Endothelial cell of umbilical vein (primary cell): ENCODE measurements around the gene CALD1. TPM values are rescaled to one million over a fixed set of nuclear protein-coding genes. Genes with fewer than 3 reads are reported as not detected.

Experiments
- BruUV-seq: library from RNA; stranded (reverse); fragments of 400-500 nt; replicated peaks from 2 replicates; lab custom pipeline; 2021; lab: Mats Ljungman, UMichigan
- CTCF ChIA-PET: fragments of 300-600, 350-600 bp; sonication (Branson Sonifier 250); formaldehyde crosslinking; loops from one replicate; lab custom pipeline; 2021; ENCODE audit warnings: antibody characterized with exemption, inconsistent platforms; lab: Charles Lee
- POLR2A ChIA-PET: fragments of 300-600, 350-600 bp; sonication (Branson Sonifier 250); formaldehyde crosslinking; loops from one replicate; lab custom pipeline; 2021; ENCODE audit warnings: antibody characterized with exemption, inconsistent platforms; lab: Charles Lee
- DNase-seq: peaks from one replicate; pipeline ENCODE4 v3.0.0-alpha.2; 2011; ENCODE audit warnings: low read depth, low spot score
- FAIRE-seq: peaks from 2 replicates; lab custom pipeline; 2011; peaks lifted over from hg19 to GRCh38; lab: Jason Lieb, UNC
- H2AFZ ChIP-seq: 2 replicates; pipeline ENCODE4 v1.6.0; 2012; ENCODE audit warnings: low read depth, low read length, control low read depth, inconsistent platforms
- H3K27ac ChIP-seq: 2 replicates; pipeline ENCODE4 v1.5.1; 2011; ENCODE audit warnings: low read depth, mild to moderate bottlenecking, control low read depth, low read length, moderate library complexity; ENCODE audit not compliant: insufficient read depth
- H3K27me3 ChIP-seq, 2 experiments: 2 replicates each; pipeline versions ENCODE4 v1.6.0 to v1.6.1; 2011; ENCODE audit warnings: low read length in 2 of 2, mixed read lengths in 1 of 2; ENCODE audit not compliant: control insufficient read depth in 2 of 2, insufficient read depth in 2 of 2
- H3K36me3 ChIP-seq, 2 experiments: 2 replicates in 1 of 2; 3 replicates in 1 of 2; pipeline ENCODE4 v1.5.1; 2011; ENCODE audit warnings: low read length in 2 of 2, mild to moderate bottlenecking in 1 of 2, moderate library complexity in 1 of 2; ENCODE audit not compliant: control insufficient read depth in 2 of 2, insufficient read depth in 2 of 2; ENCODE audit errors: extremely low read depth in 1 of 2
- H3K4me1 ChIP-seq: 3 replicates; pipeline ENCODE4 v1.5.1; 2011; ENCODE audit warnings: mild to moderate bottlenecking, low read length; ENCODE audit not compliant: control insufficient read depth, insufficient read depth; ENCODE audit errors: extremely low read depth
- H3K4me2 ChIP-seq: 2 replicates; pipeline ENCODE4 v1.6.1; 2011; ENCODE audit warnings: low read length, control low read depth, mixed read lengths; ENCODE audit not compliant: insufficient read depth
- H3K4me3 ChIP-seq, 3 experiments: fragments of 200-600 bp in 1 of 3; sonication (generic), shearing (Covaris generic) in 1 of 3; replicated peaks in 1 of 3; 2 replicates each; pipeline ENCODE4 v1.5.1; 2011 to 2016; ENCODE audit warnings: control low read depth in 3 of 3, low read length in 3 of 3, mild to moderate bottlenecking in 2 of 3, inconsistent platforms in 1 of 3, low read depth in 1 of 3, moderate library complexity in 1 of 3; ENCODE audit not compliant: insufficient read depth in 1 of 3
- H3K79me2 ChIP-seq: 2 replicates; pipeline ENCODE4 v1.6.0; 2012; ENCODE audit warnings: low read length, inconsistent platforms; ENCODE audit not compliant: control insufficient read depth, insufficient read depth
- H3K9ac ChIP-seq: replicated peaks from 2 replicates; pipeline ENCODE3; 2011; ENCODE audit warnings: low read length, control low read depth; ENCODE audit not compliant: insufficient read depth; ENCODE audit errors: extremely low read depth
- H3K9me1 ChIP-seq: replicated peaks from 3 replicates; pipeline ENCODE4 v1.6.0; 2011; ENCODE audit warnings: mild to moderate bottlenecking, low read length; ENCODE audit not compliant: control insufficient read depth, insufficient read depth; ENCODE audit errors: extremely low read depth
- H3K9me3 ChIP-seq: replicated peaks from 2 replicates; pipeline ENCODE4 v1.5.1; 2012; ENCODE audit warnings: low read length, inconsistent platforms; ENCODE audit not compliant: control insufficient read depth, insufficient read depth
- H4K20me1 ChIP-seq: replicated peaks from 2 replicates; pipeline ENCODE3; 2011; ENCODE audit warnings: mild to moderate bottlenecking, low read length; ENCODE audit not compliant: control insufficient read depth, insufficient read depth; ENCODE audit errors: extremely low read depth
- EZH2 ChIP-seq: IDR thresholded peaks from 2 replicates; pipeline ENCODE4 v1.6.1; 2012; ENCODE audit warnings: borderline replicate concordance, low read depth, mild to moderate bottlenecking, moderate library complexity, low read length, inconsistent platforms; ENCODE audit not compliant: severe bottlenecking
- FOS ChIP-seq: IDR thresholded peaks from 2 replicates; pipeline ENCODE4 v1.6.1; 2011; ENCODE audit warnings: mild to moderate bottlenecking, low read length, moderate library complexity, borderline replicate concordance; ENCODE audit not compliant: insufficient read depth
- GATA2 ChIP-seq: IDR thresholded peaks from 2 replicates; pipeline ENCODE4 v1.7.0; 2011; ENCODE audit warnings: low read depth, mild to moderate bottlenecking, moderate library complexity, mixed read lengths, low read length; ENCODE audit not compliant: insufficient read length, insufficient read depth
- JUN ChIP-seq: IDR thresholded peaks from 2 replicates; pipeline ENCODE4 v1.6.1; 2011; ENCODE audit warnings: borderline replicate concordance, low read depth; ENCODE audit not compliant: insufficient read length, insufficient read depth
- MYC ChIP-seq: IDR thresholded peaks from one replicate; pipeline ENCODE4 v1.6.1; 2011; ENCODE audit warnings: mild to moderate bottlenecking, low read depth, low read length
- POLR2A ChIP-seq: IDR thresholded peaks from 2 replicates; pipeline ENCODE4 v1.6.1; 2012; ENCODE audit warnings: low read depth, mild to moderate bottlenecking, control low read depth, low read length
- POLR2AphosphoS5 ChIP-seq: IDR thresholded peaks from 2 replicates; pipeline ENCODE4 v1.6.1; 2012; ENCODE audit warnings: low read depth, mild to moderate bottlenecking, control low read depth, low read length, moderate library complexity; ENCODE audit not compliant: insufficient read depth
- dilution Hi-C: fragments of 300-500 bp; cut with MboI; formaldehyde crosslinking; loops from one replicate; pipeline ENCODE4 v1.15.0; 2019; ENCODE audit warnings: low sequenced_read_pairs; ENCODE audit not compliant: extremely low pct_ligation_motif_present
- intact Hi-C: fragments of 100-400 bp; cut with micrococcal nuclease; formaldehyde crosslinking; loops from one replicate; pipeline ENCODE4 v1.10.0; 2022
- polyA plus RNA-seq, 4 experiments: library from polyadenylated mRNA; depleted of rRNA in 3 of 4; stranded (reverse) in 3 of 4; unstranded in 1 of 4; fragments of >200 nt; gene quantifications; 2 replicates each; pipeline versions ENCODE4 v1.2.1 to v1.2.3, GENCODE V29; 2011 to 2012; ENCODE audit warnings: missing spikeins in 1 of 4
- total RNA-seq: library from RNA; stranded (reverse); gene quantifications from 2 replicates; pipeline ENCODE4 v1.2.3, GENCODE V29; 2021
- TF ChIP-seq, protein P1 (sequence below): IDR thresholded peaks from 2 replicates; pipeline ENCODE4 v1.6.1; 2011; ENCODE audit not compliant: insufficient read depth, insufficient read length
- TF ChIP-seq, protein P2 (sequence below), 2 donors: IDR thresholded peaks; 1 replicate in 1 of 2; 2 replicates in 1 of 2; pipeline ENCODE4 v1.5.1; 2011; ENCODE audit warnings: low read length in 2 of 2, mild to moderate bottlenecking in 2 of 2, moderate library complexity in 2 of 2, control low read depth in 1 of 2, inconsistent platforms in 1 of 2, low read depth in 1 of 2; ENCODE audit not compliant: insufficient read depth in 1 of 2; ENCODE audit errors: extremely low read depth in 1 of 2

The CALD1 gene
- total and polyA plus RNA-seq, 2 donors (not counting 3 experiments of a cell fraction or from before 2014, with no cell fraction given): 136 to 307 TPM

DNA sequence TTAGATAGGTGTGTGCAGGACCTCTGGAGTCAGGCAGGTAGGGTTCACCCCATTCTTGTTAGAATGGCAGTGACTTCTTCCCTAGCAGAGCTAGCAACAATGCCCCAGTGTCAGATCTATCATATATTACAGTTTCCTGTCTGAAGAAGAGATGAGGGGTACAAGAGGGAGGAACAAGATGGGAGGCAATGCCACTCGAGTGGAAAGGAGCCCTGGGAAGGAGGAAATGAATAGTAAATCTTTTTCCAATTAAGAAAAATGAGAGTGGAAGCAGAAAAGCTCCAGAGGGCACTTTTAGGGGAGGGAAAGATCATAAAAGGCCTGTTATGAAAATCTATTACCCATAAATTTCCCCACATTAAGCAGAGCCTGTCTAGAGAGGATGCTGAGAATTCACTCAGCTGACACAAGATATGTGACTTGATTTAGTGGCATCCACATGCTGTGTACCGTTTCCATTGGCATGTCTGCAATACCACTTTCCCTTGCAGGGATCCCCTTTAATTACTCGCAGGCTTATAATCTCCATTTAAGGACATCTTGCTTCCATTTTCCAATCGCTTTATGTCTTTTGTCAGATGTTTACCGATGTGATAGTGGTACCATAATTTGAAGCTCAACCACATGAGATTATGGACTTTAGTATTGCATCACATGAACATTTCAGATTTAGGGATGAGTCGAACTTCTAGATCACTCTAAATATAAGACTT lies 136.9 kb downstream of the CALD1 start:
- no TSS peak for BruUV-seq
- H3K36me3 ChIP-seq: peaks cover 2 to 16% of the 10 kb centered on the region in 2 experiments
- no peak for DNase-seq

More for the DNA sequence above, 136.9 kb downstream of the CALD1 start:
- TF ChIP-seq FOS: no peak
- TF ChIP-seq, protein P1, sequence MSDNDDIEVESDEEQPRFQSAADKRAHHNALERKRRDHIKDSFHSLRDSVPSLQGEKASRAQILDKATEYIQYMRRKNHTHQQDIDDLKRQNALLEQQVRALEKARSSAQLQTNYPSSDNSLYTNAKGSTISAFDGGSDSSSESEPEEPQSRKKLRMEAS: no peak
- TF ChIP-seq, protein P2, sequence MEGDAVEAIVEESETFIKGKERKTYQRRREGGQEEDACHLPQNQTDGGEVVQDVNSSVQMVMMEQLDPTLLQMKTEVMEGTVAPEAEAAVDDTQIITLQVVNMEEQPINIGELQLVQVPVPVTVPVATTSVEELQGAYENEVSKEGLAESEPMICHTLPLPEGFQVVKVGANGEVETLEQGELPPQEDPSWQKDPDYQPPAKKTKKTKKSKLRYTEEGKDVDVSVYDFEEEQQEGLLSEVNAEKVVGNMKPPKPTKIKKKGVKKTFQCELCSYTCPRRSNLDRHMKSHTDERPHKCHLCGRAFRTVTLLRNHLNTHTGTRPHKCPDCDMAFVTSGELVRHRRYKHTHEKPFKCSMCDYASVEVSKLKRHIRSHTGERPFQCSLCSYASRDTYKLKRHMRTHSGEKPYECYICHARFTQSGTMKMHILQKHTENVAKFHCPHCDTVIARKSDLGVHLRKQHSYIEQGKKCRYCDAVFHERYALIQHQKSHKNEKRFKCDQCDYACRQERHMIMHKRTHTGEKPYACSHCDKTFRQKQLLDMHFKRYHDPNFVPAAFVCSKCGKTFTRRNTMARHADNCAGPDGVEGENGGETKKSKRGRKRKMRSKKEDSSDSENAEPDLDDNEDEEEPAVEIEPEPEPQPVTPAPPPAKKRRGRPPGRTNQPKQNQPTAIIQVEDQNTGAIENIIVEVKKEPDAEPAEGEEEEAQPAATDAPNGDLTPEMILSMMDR (IDR thresholded peaks at IDR 0.05; ENCODE audit: extremely low read depth in 1 of 2, insufficient read depth in 1 of 2, low read depth in 1 of 2, low read length in 2 of 2): no peak
- no peak for TF ChIP-seq EZH2
- TF ChIP-seq POLR2AphosphoS5: no peak
- TF ChIP-seq JUN: no peak
- no peak for TF ChIP-seq GATA2
- TF ChIP-seq POLR2A: no peak
- no peak for TF ChIP-seq MYC
- no peaks in the 10 kb centered on the region for H3K4me1 ChIP-seq
- H3K9me3 ChIP-seq: no peaks in the 10 kb centered on the region
- H3K9me1 ChIP-seq: no peaks in the 10 kb centered on the region
- CTCF ChIA-PET: interaction anchor here (1.0 kb wide), 2 partner anchors 129 to 283 kb away, joined by 3 read pairs; no protein-coding TSS in a partner anchor
- H3K27ac ChIP-seq: no peak overlapping the region
- H4K20me1 ChIP-seq: no peaks in the 10 kb centered on the region
- dilution Hi-C loops: no loop called here
- H3K79me2 ChIP-seq: peaks cover 20% of the 10 kb centered on the region
- no peaks in the 10 kb centered on the region for H3K27me3 ChIP-seq
- intact Hi-C loops: no loop called here
- H3K9ac ChIP-seq: no peak overlapping the region
- H3K4me3 ChIP-seq: no peak overlapping the region
- FAIRE-seq: no peak
- no peak overlapping the region for H3K4me2 ChIP-seq
- POLR2A ChIA-PET: no interaction called here
- H2AFZ ChIP-seq: no peak overlapping the region
